ENCODE data around the gene DMBT1. TPM values are rescaled to one million over a fixed set of nuclear protein-coding genes. Genes with fewer than 3 reads are reported as not detected.
"Not testable (repeated sequence)": the region's sequence is repeated elsewhere in the genome, so short reads cannot be mapped to it uniquely, and the experiment has no call there.

Gene DMBT1
- total RNA-seq, 1 donor from 2014 or later = not detected

DNA sequence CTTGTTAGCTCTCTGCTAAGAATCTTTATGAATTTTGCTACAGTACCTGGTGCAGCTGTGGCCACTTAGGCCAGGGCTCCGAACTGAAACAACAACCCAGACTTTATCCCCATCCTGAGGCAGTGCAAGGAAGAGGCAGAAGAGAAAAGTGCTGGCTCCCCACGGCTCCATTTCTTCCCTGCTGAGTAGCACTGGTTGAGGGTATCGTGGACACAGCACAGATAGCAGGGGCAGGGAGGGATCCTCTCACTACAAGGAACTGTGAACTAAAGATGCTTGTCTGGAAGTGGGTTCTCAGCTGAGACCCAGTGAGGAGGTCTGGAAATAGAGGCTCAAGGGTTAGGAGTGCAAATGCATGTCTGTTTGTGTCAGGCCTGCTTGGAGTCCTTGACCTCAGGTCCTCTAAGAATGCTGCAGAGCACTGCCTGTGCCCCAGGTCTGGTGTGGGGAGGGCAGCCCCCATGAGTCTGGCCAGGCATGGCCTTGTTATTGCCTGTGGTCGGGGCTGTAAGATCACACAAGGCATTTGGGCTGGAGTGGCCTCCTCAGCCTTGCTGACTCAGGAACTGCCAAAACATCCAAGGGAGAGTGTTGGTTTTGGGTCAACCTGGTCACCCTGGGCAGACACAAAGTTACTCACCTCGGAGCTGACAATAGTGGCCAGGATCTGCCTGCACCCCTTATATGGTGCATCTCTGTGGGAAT lies 58.1 kb downstream of the DMBT1 start:
- Mint-ChIP-seq H3K27me3 (ENCODE audit: low read depth, unreplicated experiment) (peaks cover 32% of the 10 kb centered on the region), H3K36me3 (ENCODE audit: low read depth, unreplicated experiment) (no peaks in the 10 kb centered on the region), H3K27ac (ENCODE audit: unreplicated experiment) (no peak overlapping the region), H3K4me3 (ENCODE audit: unreplicated experiment) (no peak overlapping the region), H3K9me3 (ENCODE audit: unreplicated experiment) (peaks cover 13% of the 10 kb centered on the region), H3K4me1 (ENCODE audit: low read depth, unreplicated experiment) (no peaks in the 10 kb centered on the region)
- TF ChIP-seq EZH2 (IDR thresholded peaks at IDR 0.05; ENCODE audit: insufficient read depth, low read length) = no peak
- TF ChIP-seq, protein P1, sequence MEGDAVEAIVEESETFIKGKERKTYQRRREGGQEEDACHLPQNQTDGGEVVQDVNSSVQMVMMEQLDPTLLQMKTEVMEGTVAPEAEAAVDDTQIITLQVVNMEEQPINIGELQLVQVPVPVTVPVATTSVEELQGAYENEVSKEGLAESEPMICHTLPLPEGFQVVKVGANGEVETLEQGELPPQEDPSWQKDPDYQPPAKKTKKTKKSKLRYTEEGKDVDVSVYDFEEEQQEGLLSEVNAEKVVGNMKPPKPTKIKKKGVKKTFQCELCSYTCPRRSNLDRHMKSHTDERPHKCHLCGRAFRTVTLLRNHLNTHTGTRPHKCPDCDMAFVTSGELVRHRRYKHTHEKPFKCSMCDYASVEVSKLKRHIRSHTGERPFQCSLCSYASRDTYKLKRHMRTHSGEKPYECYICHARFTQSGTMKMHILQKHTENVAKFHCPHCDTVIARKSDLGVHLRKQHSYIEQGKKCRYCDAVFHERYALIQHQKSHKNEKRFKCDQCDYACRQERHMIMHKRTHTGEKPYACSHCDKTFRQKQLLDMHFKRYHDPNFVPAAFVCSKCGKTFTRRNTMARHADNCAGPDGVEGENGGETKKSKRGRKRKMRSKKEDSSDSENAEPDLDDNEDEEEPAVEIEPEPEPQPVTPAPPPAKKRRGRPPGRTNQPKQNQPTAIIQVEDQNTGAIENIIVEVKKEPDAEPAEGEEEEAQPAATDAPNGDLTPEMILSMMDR (IDR thresholded peaks at IDR 0.05; ENCODE audit: insufficient read depth, low read depth, low read length) = no peak
- no peak for FAIRE-seq
- Histone ChIP-seq H3K36me3 (ENCODE audit: insufficient read depth, low read length) (no peaks in the 10 kb centered on the region), H3K4me2 (ENCODE audit: low read length) (no peak overlapping the region), H3K27me3 (ENCODE audit: insufficient read depth, low read length) (no peaks in the 10 kb centered on the region), H3K9ac (ENCODE audit: low read length) (no peak overlapping the region), H4K20me1 (ENCODE audit: insufficient read depth, low read length) (no peaks in the 10 kb centered on the region), H3K27ac (ENCODE audit: low read depth, low read length) (no peak overlapping the region), H3K4me3 (ENCODE audit: insufficient read depth, low read depth, low read length) (no peak overlapping the region), H3K4me1 (ENCODE audit: insufficient read depth, low read length) (no peaks in the 10 kb centered on the region), H2AFZ (ENCODE audit: low read depth, low read length) (no peak overlapping the region), H3K79me2 (ENCODE audit: insufficient read depth, low read length) (no peaks in the 10 kb centered on the region), H3K9me3 (ENCODE audit: insufficient read depth, low read depth, low read length) (peaks cover 2% of the 10 kb centered on the region)
- no peak for DNase-seq (ENCODE audit: low read depth)

DNA sequence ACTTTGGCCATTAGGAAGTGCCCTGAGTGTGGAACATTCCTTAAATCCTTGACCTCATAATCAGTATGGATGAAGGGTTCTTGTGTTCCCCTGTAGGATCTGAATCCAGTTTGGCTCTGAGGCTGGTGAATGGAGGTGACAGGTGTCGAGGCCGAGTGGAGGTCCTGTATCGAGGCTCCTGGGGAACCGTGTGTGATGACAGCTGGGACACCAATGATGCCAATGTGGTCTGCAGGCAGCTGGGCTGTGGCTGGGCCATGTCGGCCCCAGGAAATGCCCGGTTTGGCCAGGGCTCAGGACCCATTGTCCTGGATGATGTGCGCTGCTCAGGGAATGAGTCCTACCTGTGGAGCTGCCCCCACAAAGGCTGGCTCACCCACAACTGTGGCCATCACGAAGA lies 60.4 kb downstream of the DMBT1 start:
- not testable (repeated sequence) for H3K27ac Mint-ChIP-seq (ENCODE audit: unreplicated experiment); H4K20me1 ChIP-seq (ENCODE audit: insufficient read depth, low read length)

DNA sequence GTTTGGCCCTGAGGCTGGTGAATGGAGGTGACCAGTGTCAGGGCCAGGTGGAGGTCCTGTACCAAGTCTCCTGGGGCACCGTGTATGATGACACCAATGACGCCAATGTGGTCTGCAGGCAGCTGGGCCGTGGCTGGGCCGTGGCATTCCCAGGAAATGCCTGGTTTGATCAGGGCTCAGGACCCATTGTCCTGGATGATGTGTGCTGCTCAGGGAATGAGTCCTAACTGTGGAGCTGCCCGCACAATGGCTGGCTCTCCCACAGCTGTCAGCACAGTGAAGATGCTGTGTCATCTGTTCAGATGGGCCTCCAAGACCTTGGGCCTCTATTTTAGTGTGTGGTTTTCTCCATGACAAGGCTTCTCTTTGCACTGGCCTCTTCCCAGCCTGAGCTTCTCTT lies 64.0 kb downstream of the DMBT1 start:
- H3K27me3 ChIP-seq (ENCODE audit: insufficient read depth, low read length) = no peaks in the 10 kb centered on the region
- H4K20me1 ChIP-seq (ENCODE audit: insufficient read depth, low read length) = no peaks in the 10 kb centered on the region
- H3K9ac ChIP-seq (ENCODE audit: low read length) = no peak overlapping the region
- Mint-ChIP-seq H3K4me1 (ENCODE audit: low read depth, unreplicated experiment) (no peaks in the 10 kb centered on the region), H3K9me3 (ENCODE audit: unreplicated experiment) (peaks cover 14% of the 10 kb centered on the region), H3K27ac (ENCODE audit: unreplicated experiment) (no peak overlapping the region), H3K4me3 (ENCODE audit: unreplicated experiment) (no peak overlapping the region), H3K36me3 (ENCODE audit: low read depth, unreplicated experiment) (no peaks in the 10 kb centered on the region), H3K27me3 (ENCODE audit: low read depth, unreplicated experiment) (peaks cover 18% of the 10 kb centered on the region)
- peaks cover 7% of the 10 kb centered on the region for H3K9me3 ChIP-seq (ENCODE audit: insufficient read depth, low read depth, low read length)
- no peak overlapping the region for H3K27ac ChIP-seq (ENCODE audit: low read depth, low read length)
- TF ChIP-seq, protein P1 (IDR thresholded peaks at IDR 0.05; ENCODE audit: insufficient read depth, low read depth, low read length) = no peak
- no peak for TF ChIP-seq EZH2 (IDR thresholded peaks at IDR 0.05; ENCODE audit: insufficient read depth, low read length)
- DNase-seq (ENCODE audit: low read depth) (no peak), FAIRE-seq (no peak)
- no peak overlapping the region for H3K4me3 ChIP-seq (ENCODE audit: insufficient read depth, low read depth, low read length)
- no peak overlapping the region for H3K4me2 ChIP-seq (ENCODE audit: low read length)
- no peaks in the 10 kb centered on the region for H3K4me1 ChIP-seq (ENCODE audit: insufficient read depth, low read length)
- no peaks in the 10 kb centered on the region for H3K79me2 ChIP-seq (ENCODE audit: insufficient read depth, low read length)
- H2AFZ ChIP-seq (ENCODE audit: low read depth, low read length) = no peak overlapping the region
- H3K36me3 ChIP-seq (ENCODE audit: insufficient read depth, low read length) = no peaks in the 10 kb centered on the region

More for the DNA sequence above, 60.4 kb downstream of the DMBT1 start:
- not testable (repeated sequence) for H3K4me3 ChIP-seq (ENCODE audit: insufficient read depth, low read depth, low read length); H3K9ac ChIP-seq (ENCODE audit: low read length); H3K79me2 ChIP-seq (ENCODE audit: insufficient read depth, low read length); H3K27me3 ChIP-seq (ENCODE audit: insufficient read depth, low read length); H2AFZ ChIP-seq (ENCODE audit: low read depth, low read length); H3K36me3 ChIP-seq (ENCODE audit: insufficient read depth, low read length); H3K4me3 Mint-ChIP-seq (ENCODE audit: unreplicated experiment); H3K4me1 Mint-ChIP-seq (ENCODE audit: low read depth, unreplicated experiment); H3K4me2 ChIP-seq (ENCODE audit: low read length); H3K9me3 ChIP-seq (ENCODE audit: insufficient read depth, low read depth, low read length); DNase-seq (ENCODE audit: low read depth); H3K4me1 ChIP-seq (ENCODE audit: insufficient read depth, low read length); H3K36me3 Mint-ChIP-seq (ENCODE audit: low read depth, unreplicated experiment); FAIRE-seq; H3K27ac ChIP-seq (ENCODE audit: low read depth, low read length)
- peaks cover 14% of the 10 kb centered on the region for H3K9me3 Mint-ChIP-seq (ENCODE audit: unreplicated experiment)
- H3K27me3 Mint-ChIP-seq (ENCODE audit: low read depth, unreplicated experiment) = peaks cover 32% of the 10 kb centered on the region
